HG02943 (cell line): ENCODE measurements around the gene IDUA.

Experiments
- ATAC-seq: cut with Tn5 transposase; IDR thresholded peaks from one replicate; pipeline ENCODE4 v1.9.1; 2021; ENCODE audit warnings: mild to moderate bottlenecking, low read depth, moderate library complexity; ENCODE audit not compliant: unreplicated experiment

IDUA gene

GRCh38 chr4:1013225-1014073 lies 26.6 kb downstream of the IDUA start:
- no peak for ATAC-seq

GRCh38 chr4:1014291-1015167 lies 27.7 kb downstream of the IDUA start:
- ATAC-seq: no peak

GRCh38 chr4:1015179-1015578 lies 28.3 kb downstream of the IDUA start:
- ATAC-seq: no peak

GRCh38 chr4:1015746-1016145 lies 28.9 kb downstream of the IDUA start:
- no peak for ATAC-seq

GRCh38 chr4:1017211-1017610 lies 30.4 kb downstream of the IDUA start:
- ATAC-seq: no peak

- no peak for ATAC-seq
These were observed 30.9 kb downstream of the IDUA start for GRCh38 chr4:1017706-1018105.

GRCh38 chr4:1018147-1019020 lies 31.5 kb downstream of the IDUA start:
- ATAC-seq: no peak

- ATAC-seq: no peak
These were observed 32.5 kb downstream of the IDUA start for GRCh38 chr4:1019320-1019719.

- ATAC-seq: no peak
These were observed 33.1 kb downstream of the IDUA start for GRCh38 chr4:1019729-1020470.

GRCh38 chr4:1021386-1022050 lies 34.7 kb downstream of the IDUA start:
- ATAC-seq: peak; percentile 65

- ATAC-seq: no peak
These were observed 35.4 kb downstream of the IDUA start for GRCh38 chr4:1022051-1022738.

GRCh38 chr4:1022739-1023066 lies 35.9 kb downstream of the IDUA start:
- ATAC-seq: no peak

- no peak for ATAC-seq
These were observed 36.3 kb downstream of the IDUA start for GRCh38 chr4:1023075-1023640.

GRCh38 chr4:1023895-1024740 lies 37.3 kb downstream of the IDUA start:
- ATAC-seq: no peak

GRCh38 chr4:1024882-1025545 lies 38.2 kb downstream of the IDUA start:
- no peak for ATAC-seq

- ATAC-seq: no peak
These were observed 39.3 kb downstream of the IDUA start for GRCh38 chr4:1026115-1026514.

GRCh38 chr4:1027219-1027914 lies 40.5 kb downstream of the IDUA start:
- ATAC-seq: no peak
